K562 (cell line): ENCODE data around the gene TENM4. TPM values are rescaled to one million over a fixed set of nuclear protein-coding genes. Genes with fewer than 3 reads are reported as not detected.

Source experiments
- ATAC-seq: fragments of 200-7000 bp; cut with Tn5 transposase; 3 replicates; pipeline ENCODE4 v1.9.1; 2020; ENCODE audit warnings: moderate library complexity
- BruUV-seq: library from RNA; stranded (reverse); fragments of 400-500 nt; replicated peaks from 2 replicates; lab custom pipeline; 2021; lab: Mats Ljungman, UMichigan
- CTCF ChIA-PET: fragments of 300-600 bp; formaldehyde crosslinking; extraction: SDS; loops from one replicate; lab custom pipeline; 2021; ENCODE audit warnings: low intra/inter-chr PET ratio; lab: Yijun Ruan, JAX
- POLR2A ChIA-PET: fragments of 300-600, 350-650 bp; sonication (Branson Sonifier 250); formaldehyde crosslinking; extraction: SDS; loops from one replicate; lab custom pipeline; 2021; ENCODE audit warnings: antibody characterized with exemption, inconsistent platforms; lab: Yijun Ruan, JAX
- DNase-seq, 4 experiments: peaks; one replicate each; pipeline versions ENCODE4 v3.0.0 to v3.0.0-alpha.2; 2011 to 2018; ENCODE audit warnings: low spot score in 3 of 4, mixed read lengths in 3 of 4; ENCODE audit errors: extremely low read depth in 1 of 4
- FAIRE-seq: peaks from 2 replicates; lab custom pipeline; 2011; peaks lifted over from hg19 to GRCh38; lab: Jason Lieb, UNC
- H2AFZ ChIP-seq: 2 replicates; pipeline ENCODE4 v1.6.0; 2011; ENCODE audit warnings: low read depth, low read length, control low read depth, inconsistent platforms
- H3K27ac ChIP-seq: fragments of 200-600 bp; 3 replicates; pipeline ENCODE4 v1.8.0; 2011; ENCODE audit warnings: low read depth, mild to moderate bottlenecking, control low read depth, inconsistent platforms, low read length, moderate library complexity, mixed read lengths; ENCODE audit errors: extremely low read depth
- H3K27me3 ChIP-seq, 2 experiments: fragments of 300-600 bp in 1 of 2; 2 replicates in 1 of 2; 3 replicates in 1 of 2; pipeline versions ENCODE4 v1.6.0 to v1.8.0; 2011; ENCODE audit warnings: inconsistent platforms in 2 of 2, low read length in 2 of 2, mild to moderate bottlenecking in 1 of 2, mixed read lengths in 1 of 2, moderate library complexity in 1 of 2; ENCODE audit not compliant: control insufficient read depth in 2 of 2, insufficient read depth in 2 of 2
- H3K36me3 ChIP-seq: fragments of 300-600 bp; 3 replicates; pipeline ENCODE4 v1.8.0; 2011; ENCODE audit warnings: mild to moderate bottlenecking, low read length, inconsistent platforms; ENCODE audit not compliant: control insufficient read depth, insufficient read depth
- H3K4me1 ChIP-seq, 2 experiments: fragments of 200-600 bp in 1 of 2; replicated peaks in 1 of 2; 2 replicates in 1 of 2; 3 replicates in 1 of 2; pipeline versions ENCODE4 v1.5.1 to v1.8.0; 2011; ENCODE audit warnings: inconsistent platforms in 2 of 2, low read length in 2 of 2, mild to moderate bottlenecking in 1 of 2, mixed read lengths in 1 of 2, moderate library complexity in 1 of 2; ENCODE audit not compliant: control insufficient read depth in 2 of 2, insufficient read depth in 2 of 2
- H3K4me2 ChIP-seq: 2 replicates; pipeline ENCODE4 v1.6.1; 2011; ENCODE audit warnings: low read length, control low read depth, inconsistent platforms, mixed read lengths; ENCODE audit not compliant: insufficient read depth
- H3K4me3 ChIP-seq: fragments of 200-600 bp; sonication (generic), shearing (Covaris generic); 2 replicates; pipeline ENCODE4 v1.5.1; 2016; ENCODE audit warnings: control low read depth, inconsistent platforms
- H3K79me2 ChIP-seq: fragments of 200-600 bp; 3 replicates; pipeline ENCODE4 v1.8.0; 2011; ENCODE audit warnings: low read length, inconsistent platforms; ENCODE audit not compliant: control insufficient read depth, insufficient read depth
- H3K9ac ChIP-seq, 2 experiments: 2 replicates each; pipeline versions ENCODE4 v1.6.0 to v1.6.1; 2011; ENCODE audit warnings: low read depth in 2 of 2, low read length in 2 of 2, control low read depth in 1 of 2, inconsistent platforms in 1 of 2, mild to moderate bottlenecking in 1 of 2, mixed read lengths in 1 of 2; ENCODE audit not compliant: insufficient read depth in 1 of 2
- H3K9me1 ChIP-seq: one replicate; pipeline ENCODE4 v1.6.0; 2011; ENCODE audit warnings: inconsistent platforms, mild to moderate bottlenecking, low read length, moderate library complexity; ENCODE audit not compliant: control insufficient read depth, insufficient read depth
- H3K9me3 ChIP-seq: replicated peaks from 2 replicates; pipeline ENCODE4 v1.5.1; 2011; ENCODE audit warnings: low read depth, low read length, inconsistent platforms; ENCODE audit not compliant: control insufficient read depth, insufficient read depth
- H4K20me1 ChIP-seq: replicated peaks from 2 replicates; pipeline ENCODE4 v1.6.1; 2011; ENCODE audit warnings: low read length, inconsistent platforms, mixed read lengths; ENCODE audit not compliant: control insufficient read depth, insufficient read depth
- AFF1 ChIP-seq, 2 experiments: fragments of 450-650 bp; IDR thresholded peaks; 2 replicates each; pipeline ENCODE4 v1.6.1; 2018; ENCODE audit warnings: mild to moderate bottlenecking in 2 of 2, low read depth in 1 of 2; ENCODE audit not compliant: partially characterized antibody in 2 of 2
- ZKSCAN8 ChIP-seq: fragments of 200-800 bp; sonication (Bioruptor generic); IDR thresholded peaks from 2 replicates; pipeline ENCODE4 v1.6.1; 2016; ENCODE audit warnings: missing genetic modification characterization, missing compliant biosample characterization
- WGBS: fragments of 100-300 bp; shearing (Covaris generic); methylation state at CpG from one replicate; pipeline ENCODE4 v1.1.6; 2016; ENCODE audit warnings: low coverage, mixed read lengths; ENCODE audit not compliant: insufficient coverage; ENCODE audit errors: missing lambda C conversion rate; 5-methylcytosine and 5-hydroxymethylcytosine counted together
- in situ Hi-C: fragments of 300-500 bp; cut with MboI; formaldehyde crosslinking; loops from 4 replicates; pipeline ENCODE4 v1.15.0; 2018; ENCODE audit warnings: inconsistent platforms, mixed read lengths
- intact Hi-C: fragments of 100-400 bp; cut with micrococcal nuclease; formaldehyde crosslinking; loops from 2 replicates; pipeline ENCODE4 v1.14.2; 2022
- polyA plus RNA-seq, 8 experiments: library from polyadenylated mRNA; depleted of rRNA in 4 of 8; stranded (reverse) in 5 of 8; unstranded in 3 of 8; fragments of >200 nt; fragmentation: Nextera tagmentation in 2 of 8; fragmentation: Illumina TruSeq in 1 of 8; extraction: Ambion mirVana in 2 of 8; extraction: Trizol in 1 of 8; gene quantifications; 2 replicates each; pipeline versions ENCODE4 v1.2.1 to v1.2.3, GENCODE V29; 2011 to 2014; ENCODE audit warnings: inconsistent platforms in 1 of 8, missing spikeins in 1 of 8
- total RNA-seq, 7 experiments: library from RNA; depleted of rRNA in 6 of 7; stranded (reverse); fragments of >200 nt in 6 of 7; fragmentation: Illumina TruSeq in 2 of 7; extraction: Trizol in 2 of 7; gene quantifications; 2 replicates each; pipeline versions ENCODE4 v1.2.1 to v1.2.3, GENCODE V29; 2011 to 2021; ENCODE audit warnings: low replicate concordance in 1 of 7

The TENM4 gene
- total and polyA plus RNA-seq, 9 of the 15 experiments (the other 6 are each of a cell fraction or from before 2014, with no cell fraction given) = 0.16 TPM; not detected in 8

DNA sequence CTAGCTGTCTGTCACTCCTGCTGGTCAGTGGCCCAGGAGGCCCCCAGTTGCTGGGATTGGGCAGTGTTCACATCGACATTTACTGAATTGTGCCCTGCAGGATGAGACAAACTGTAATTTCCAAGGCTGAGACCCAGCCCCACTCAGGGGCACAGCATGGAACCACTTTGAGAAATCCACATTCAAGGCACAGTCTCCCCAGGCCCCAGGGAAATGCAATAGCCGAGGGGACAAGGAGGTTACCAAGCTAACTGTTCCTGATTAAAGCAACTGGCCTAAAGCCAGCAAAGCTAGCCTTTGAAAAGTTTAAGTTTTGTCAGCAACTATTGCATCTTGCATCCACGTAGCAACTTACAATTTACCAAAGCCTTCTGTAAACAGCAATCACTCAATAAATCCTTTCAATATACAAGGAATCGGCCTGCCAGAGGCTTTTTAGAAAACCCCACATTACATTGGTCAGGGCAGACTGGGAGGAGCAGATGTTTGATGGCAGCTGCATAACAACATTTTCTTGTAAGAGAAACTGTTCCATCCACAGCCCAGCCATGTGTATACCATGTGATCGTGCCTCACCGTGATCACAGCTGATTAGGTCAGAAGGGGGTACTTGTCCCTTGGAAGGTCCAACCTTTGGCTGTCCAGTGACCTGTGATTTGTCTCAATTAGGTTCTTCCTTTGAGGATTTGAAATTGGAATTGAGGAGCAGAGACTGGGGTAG is 103.9 kb downstream of the TENM4 start:
- no peak for DNase-seq
- no peak for ATAC-seq
- Histone ChIP-seq H3K4me3 (no peak overlapping the region), H4K20me1 (no peaks in the 10 kb centered on the region), H3K27me3 (no peaks in the 10 kb centered on the region), H3K4me2 (no peak overlapping the region), H3K4me1 (no peaks in the 10 kb centered on the region), H3K36me3 (no peaks in the 10 kb centered on the region), H3K9ac (no peak overlapping the region), H3K9me1 (no peaks in the 10 kb centered on the region), H3K9me3 (no peaks in the 10 kb centered on the region), H3K27ac (no peak overlapping the region), H2AFZ (no peak overlapping the region), H3K79me2 (no peaks in the 10 kb centered on the region)
- intact Hi-C loops = no loop called here
- TF ChIP-seq AFF1 (IDR thresholded peaks at IDR 0.05; ENCODE audit: low read depth in 1 of 2, partially characterized antibody in 2 of 2) (no peak), ZKSCAN8 (CRISPR knock-in tag) (peak; percentile 63; the same call in 1 of the 2 replicates)
- in situ Hi-C loops = no loop called here
- 0% methylated on average over 6 of the region's 6 CpGs for WGBS
- POLR2A ChIA-PET = no interaction called here
- no peak for FAIRE-seq
- no TSS peak for BruUV-seq
- CTCF ChIA-PET = no interaction called here
